ENCODE measurements around the gene FAM83B. TPM values are rescaled to one million over a fixed set of nuclear protein-coding genes. Genes with fewer than 3 reads are reported as not detected.
A peak's percentile ranks its signal among the peaks of the same experiment; 100 is the strongest.
"Not testable (repeated sequence)": the region's sequence is repeated elsewhere in the genome, so short reads cannot be mapped to it uniquely, and the experiment has no call there.

FAM83B gene
- total RNA-seq = 10 to 100 TPM; 13.1 to 14.9 TPM
- 0.82 TPM for polyA plus RNA-seq (2013, experiment 1 of 2)
- 0.79 TPM for polyA plus RNA-seq (2013, experiment 2 of 2)
- long read RNA-seq, experiment 1 = 0 reads
- long read RNA-seq, experiment 2, transcript FAM83B-201 (5 exons, 3,167 nt) = major isoform, 5 of 6 reads
- long read RNA-seq, experiment 2, partial matches to known transcripts = 1 of 6 reads
- long read RNA-seq, experiment 2, other reads (novel, unspliced or antisense) = 0 of 6 reads
- long read RNA-seq, experiment 3, transcript FAM83B-201 (5 exons, 3,167 nt) = major isoform, 8 of 12 reads
- long read RNA-seq, experiment 3, partial matches to known transcripts = 3 of 12 reads
- long read RNA-seq, experiment 3, other reads (novel, unspliced or antisense) = 1 of 12 reads
- long read RNA-seq, experiment 4, partial matches to known transcripts = 1 of 1 reads
- long read RNA-seq, experiment 4, other reads (novel, unspliced or antisense) = 0 of 1 reads

DNA sequence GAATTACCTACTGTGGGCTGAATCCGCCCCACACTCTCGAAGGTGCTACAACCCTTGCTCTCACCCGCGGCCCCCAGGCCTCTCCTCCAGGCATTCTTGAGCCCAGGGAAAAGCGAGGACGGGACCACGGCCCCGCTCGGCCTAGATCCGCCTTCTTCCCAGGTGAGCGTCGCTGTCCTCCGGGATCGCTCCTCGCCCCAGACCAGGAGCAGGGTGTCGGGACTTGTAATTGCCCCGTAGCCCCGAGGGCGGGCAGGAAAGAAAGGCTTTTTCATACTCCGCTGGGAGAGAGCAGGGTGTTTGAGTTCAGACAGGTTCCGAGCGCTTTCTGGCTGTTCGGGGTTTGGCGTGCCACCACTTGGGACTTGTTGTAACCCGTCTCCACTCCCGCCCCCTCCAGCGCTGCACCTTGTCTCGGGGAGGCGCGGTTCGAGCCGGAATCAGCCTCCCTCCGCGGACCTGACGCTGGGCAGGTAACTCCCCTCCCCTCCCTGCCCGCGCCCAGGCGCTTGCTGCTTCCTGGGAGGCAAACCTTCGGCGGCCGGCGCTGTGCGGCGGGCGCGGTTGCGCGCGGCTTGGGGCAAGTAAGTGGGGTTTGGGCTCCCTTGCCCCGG lies at the start of gene FAM83B:
TSS of gene FAM83B (plus strand) at position 529 of the 614 bp plus-strand sequence. CDS start 23,476 bp downstream, outside the sequence.
- Histone ChIP-seq H3K27ac (ENCODE audit: low read depth, low read length) (no peak within 1 kb of the TSS), H3K9ac (ENCODE audit: extremely low read depth, low read length, poor library complexity, severe bottlenecking) (peak within 1 kb of the TSS; percentile 66), H3K4me1 (ENCODE audit: control insufficient read depth, insufficient read depth, low read length) (peaks cover 3% of the 10 kb centered on the region), H3K36me3 (ENCODE audit: control insufficient read depth, insufficient read depth, low read length) (no peaks in the 10 kb centered on the region), H3K4me3 (ENCODE audit: low read length) (peak within 1 kb of the TSS; percentile 91), H3K27me3 (ENCODE audit: control insufficient read depth, insufficient read depth, low read length, poor library complexity, severe bottlenecking) (peaks cover 6% of the 10 kb centered on the region), H3K9me3 (ENCODE audit: control insufficient read depth, low read length) (no peaks in the 10 kb centered on the region)
- Mint-ChIP-seq H3K36me3 (ENCODE audit: low read depth) (peaks cover 8% of the 10 kb centered on the region), H3K27me3 (ENCODE audit: insufficient read depth) (peaks cover 11% of the 10 kb centered on the region), H3K27ac (peak within 1 kb of the TSS; percentile 94), H3K4me1 (peaks cover 30% of the 10 kb centered on the region), H3K4me3 (peak within 1 kb of the TSS; percentile 92), H3K9me3 (peaks cover 4% of the 10 kb centered on the region)
- WGBS, 2 experiments (ENCODE audit: insufficient coverage in 1 of 2, insufficient read length in 1 of 2) = 2% methylated on average over 19 to 50 of the region's 50 CpGs
- peak; percentile 92 for DNase-seq
- TF ChIP-seq, protein P1, sequence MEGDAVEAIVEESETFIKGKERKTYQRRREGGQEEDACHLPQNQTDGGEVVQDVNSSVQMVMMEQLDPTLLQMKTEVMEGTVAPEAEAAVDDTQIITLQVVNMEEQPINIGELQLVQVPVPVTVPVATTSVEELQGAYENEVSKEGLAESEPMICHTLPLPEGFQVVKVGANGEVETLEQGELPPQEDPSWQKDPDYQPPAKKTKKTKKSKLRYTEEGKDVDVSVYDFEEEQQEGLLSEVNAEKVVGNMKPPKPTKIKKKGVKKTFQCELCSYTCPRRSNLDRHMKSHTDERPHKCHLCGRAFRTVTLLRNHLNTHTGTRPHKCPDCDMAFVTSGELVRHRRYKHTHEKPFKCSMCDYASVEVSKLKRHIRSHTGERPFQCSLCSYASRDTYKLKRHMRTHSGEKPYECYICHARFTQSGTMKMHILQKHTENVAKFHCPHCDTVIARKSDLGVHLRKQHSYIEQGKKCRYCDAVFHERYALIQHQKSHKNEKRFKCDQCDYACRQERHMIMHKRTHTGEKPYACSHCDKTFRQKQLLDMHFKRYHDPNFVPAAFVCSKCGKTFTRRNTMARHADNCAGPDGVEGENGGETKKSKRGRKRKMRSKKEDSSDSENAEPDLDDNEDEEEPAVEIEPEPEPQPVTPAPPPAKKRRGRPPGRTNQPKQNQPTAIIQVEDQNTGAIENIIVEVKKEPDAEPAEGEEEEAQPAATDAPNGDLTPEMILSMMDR (conservative IDR thresholded peaks at IDR 0.05) = no peak

- H3K9ac ChIP-seq (ENCODE audit: extremely low read depth, low read length, poor library complexity, severe bottlenecking); H3K27ac Mint-ChIP-seq; H3K9me3 ChIP-seq (ENCODE audit: control insufficient read depth, low read length); DNase-seq; H3K4me1 ChIP-seq (ENCODE audit: control insufficient read depth, insufficient read depth, low read length); H3K36me3 ChIP-seq (ENCODE audit: control insufficient read depth, insufficient read depth, low read length); H3K27me3 ChIP-seq (ENCODE audit: control insufficient read depth, insufficient read depth, low read length, poor library complexity, severe bottlenecking); H3K27me3 Mint-ChIP-seq (ENCODE audit: insufficient read depth); H3K4me3 Mint-ChIP-seq; H3K4me1 Mint-ChIP-seq; H3K36me3 Mint-ChIP-seq (ENCODE audit: low read depth); H3K27ac ChIP-seq (ENCODE audit: low read depth, low read length); H3K4me3 ChIP-seq (ENCODE audit: low read length): not testable (repeated sequence)
- peaks cover 31% of the 10 kb centered on the region for H3K9me3 Mint-ChIP-seq
These were observed 49.7 kb upstream of the FAM83B start for GRCh38 chr6:54796918-54797317.

- H3K4me3 ChIP-seq (ENCODE audit: low read length) = no peak overlapping the region
- peaks cover 10% of the 10 kb centered on the region for H3K9me3 ChIP-seq (ENCODE audit: control insufficient read depth, low read length)
- Mint-ChIP-seq H3K4me1 (peaks cover 9% of the 10 kb centered on the region), H3K4me3 (no peak overlapping the region), H3K27me3 (ENCODE audit: insufficient read depth) (no peaks in the 10 kb centered on the region), H3K9me3 (peaks cover 31% of the 10 kb centered on the region), H3K36me3 (ENCODE audit: low read depth) (no peaks in the 10 kb centered on the region), H3K27ac (no peak overlapping the region)
- no peak overlapping the region for H3K27ac ChIP-seq (ENCODE audit: low read depth, low read length)
- H3K9ac ChIP-seq (ENCODE audit: extremely low read depth, low read length, poor library complexity, severe bottlenecking) = no peak overlapping the region
- H3K36me3 ChIP-seq (ENCODE audit: control insufficient read depth, insufficient read depth, low read length) = no peaks in the 10 kb centered on the region
- no peaks in the 10 kb centered on the region for H3K27me3 ChIP-seq (ENCODE audit: control insufficient read depth, insufficient read depth, low read length, poor library complexity, severe bottlenecking)
- WGBS, 2 experiments (ENCODE audit: insufficient coverage in 1 of 2, insufficient read length in 1 of 2) = 83 to 95% methylated on average over 1 to 4 of the region's 4 CpGs
- no peaks in the 10 kb centered on the region for H3K4me1 ChIP-seq (ENCODE audit: control insufficient read depth, insufficient read depth, low read length)
- TF ChIP-seq, protein P1 (conservative IDR thresholded peaks at IDR 0.05) = no peak
- no peak for DNase-seq
These were observed 46.4 kb upstream of the FAM83B start for GRCh38 chr6:54800050-54800600.
